Calu3 (cell line): ENCODE measurements around the gene DNPEP. TPM values are rescaled to one million over a fixed set of nuclear protein-coding genes. Genes with fewer than 3 reads are reported as not detected.
"Not testable (repeated sequence)": the region's sequence is repeated elsewhere in the genome, so short reads cannot be mapped to it uniquely, and the experiment has no call there.

Experiments used
- BruUV-seq: library from RNA; stranded (reverse); fragments of 400-500 nt; replicated peaks from 2 replicates; lab custom pipeline; 2021; lab: Mats Ljungman, UMichigan
- CTCF ChIA-PET: fragments of 300-600 bp; sonication (Branson Sonifier 250); formaldehyde crosslinking; loops from one replicate; lab custom pipeline; 2022; ENCODE audit warnings: antibody characterized with exemption; lab: Charles Lee
- DNase-seq: peaks from one replicate; pipeline ENCODE4 v3.0.0; 2022
- H3K27ac Mint-ChIP-seq: one replicate; pipeline ENCODE4 v1.8.0; 2022; ENCODE audit warnings: mixed read lengths; ENCODE audit not compliant: unreplicated experiment
- H3K27me3 Mint-ChIP-seq: one replicate; pipeline ENCODE4 v1.8.0; 2022; ENCODE audit warnings: mixed read lengths; ENCODE audit not compliant: unreplicated experiment
- H3K36me3 Mint-ChIP-seq: one replicate; pipeline ENCODE4 v1.8.0; 2022; ENCODE audit warnings: mild to moderate bottlenecking, moderate library complexity, mixed read lengths; ENCODE audit not compliant: insufficient read depth, unreplicated experiment
- H3K4me1 Mint-ChIP-seq: one replicate; pipeline ENCODE4 v1.8.0; 2022; ENCODE audit warnings: mild to moderate bottlenecking, low read depth, mixed read lengths; ENCODE audit not compliant: unreplicated experiment
- H3K4me3 Mint-ChIP-seq: one replicate; pipeline ENCODE4 v1.8.0; 2022; ENCODE audit warnings: mild to moderate bottlenecking, low read depth, moderate library complexity, mixed read lengths; ENCODE audit not compliant: unreplicated experiment
- H3K9me3 Mint-ChIP-seq: one replicate; pipeline ENCODE4 v1.8.0; 2022; ENCODE audit warnings: low read depth, mixed read lengths; ENCODE audit not compliant: unreplicated experiment
- CTCF ChIP-seq: fragments of 200-600 bp; IDR thresholded peaks from one replicate; pipeline ENCODE4 v1.8.0; 2022; ENCODE audit warnings: antibody characterized with exemption; ENCODE audit not compliant: unreplicated experiment
- intact Hi-C: fragments of 100-400 bp; cut with micrococcal nuclease; formaldehyde crosslinking; loops from one replicate; pipeline ENCODE4 v1.10.0; 2022; ENCODE audit not compliant: unreplicated experiment
- total RNA-seq: library from RNA; stranded (reverse); gene quantifications from 2 replicates; pipeline ENCODE4 v1.2.3, GENCODE V29; 2022

Gene DNPEP
- total RNA-seq, 1 experiment from 2014 or later = 75.1 TPM

GRCh38 chr2:219408631-219409030 lies 20.9 kb upstream of the DNPEP start:
- H3K27ac Mint-ChIP-seq = no peak overlapping the region
- no TSS peak for BruUV-seq
- no peak for DNase-seq
- intact Hi-C loops = no loop called here
- H3K9me3 Mint-ChIP-seq = no peaks in the 10 kb centered on the region
- H3K36me3 Mint-ChIP-seq = no peaks in the 10 kb centered on the region
- H3K4me1 Mint-ChIP-seq = peaks cover 8% of the 10 kb centered on the region
- CTCF ChIA-PET = interaction anchor here (0.9 kb wide), 1 partner anchor 21 kb away, joined by 11 read pairs; no protein-coding TSS in a partner anchor
- no peak overlapping the region for H3K4me3 Mint-ChIP-seq
- no peak for TF ChIP-seq CTCF
- peaks cover 41% of the 10 kb centered on the region for H3K27me3 Mint-ChIP-seq

- Mint-ChIP-seq H3K4me3 (no peak overlapping the region), H3K36me3 (no peaks in the 10 kb centered on the region), H3K27me3 (peaks cover 37% of the 10 kb centered on the region), H3K27ac (no peak overlapping the region), H3K9me3 (no peaks in the 10 kb centered on the region), H3K4me1 (peaks cover 8% of the 10 kb centered on the region)
- CTCF ChIA-PET = interaction anchor here (0.9 kb wide), 1 partner anchor 20 kb away, joined by 11 read pairs; no protein-coding TSS in a partner anchor
- intact Hi-C loops = no loop called here
- no TSS peak for BruUV-seq
- no peak for TF ChIP-seq CTCF
- DNase-seq = no peak
These were observed 20.5 kb upstream of the DNPEP start for GRCh38 chr2:219408204-219408603.

- H3K27me3 Mint-ChIP-seq = peaks cover 28% of the 10 kb centered on the region
- H3K4me1 Mint-ChIP-seq, DNase-seq, H3K36me3 Mint-ChIP-seq, H3K27ac Mint-ChIP-seq, H3K4me3 Mint-ChIP-seq, BruUV-seq, intact Hi-C loops, H3K9me3 Mint-ChIP-seq, CTCF ChIA-PET: not testable (repeated sequence)
These were observed 19.6 kb upstream of the DNPEP start for GRCh38 chr2:219407343-219407742.

GRCh38 chr2:219406861-219407230 lies 19.1 kb upstream of the DNPEP start:
- BruUV-seq = no TSS peak
- Mint-ChIP-seq H3K4me1 (peaks cover 8% of the 10 kb centered on the region), H3K4me3 (no peak overlapping the region), H3K27ac (no peak overlapping the region), H3K36me3 (no peaks in the 10 kb centered on the region), H3K27me3 (peaks cover 28% of the 10 kb centered on the region), H3K9me3 (no peaks in the 10 kb centered on the region)
- CTCF ChIA-PET = no interaction called here
- no peak for DNase-seq
- intact Hi-C loops = no loop called here
- TF ChIP-seq CTCF = no peak

- CTCF ChIA-PET = no interaction called here
These were observed 18.5 kb upstream of the DNPEP start for GRCh38 chr2:219405958-219406860.

More at GRCh38 chr2:219405958-219406860, 18.5 kb upstream of the DNPEP start:
- Mint-ChIP-seq H3K4me3 (no peak overlapping the region), H3K27ac (no peak overlapping the region), H3K27me3 (peaks cover 28% of the 10 kb centered on the region), H3K4me1 (peaks cover 8% of the 10 kb centered on the region), H3K9me3 (no peaks in the 10 kb centered on the region), H3K36me3 (no peaks in the 10 kb centered on the region)
- DNase-seq = no peak
- BruUV-seq = no TSS peak
- TF ChIP-seq CTCF = no peak
- intact Hi-C loops = no loop called here
